Muscle layer of duodenum (tissue), 2 donors: ENCODE results near the gene PEF1.
A peak's percentile ranks its signal among the peaks of the same experiment; 100 is the strongest.

Source experiments
- H3K27ac ChIP-seq: one replicate; pipeline ENCODE4 v1.7.0; 2013; ENCODE audit warnings: mild to moderate bottlenecking, low read length
- H3K27me3 ChIP-seq: one replicate; pipeline ENCODE4 v1.7.0; 2013; ENCODE audit warnings: low read depth, mild to moderate bottlenecking, control low read depth, low read length
- H3K36me3 ChIP-seq, 2 donors: one replicate each; pipeline ENCODE4 v1.7.0; 2013; ENCODE audit warnings: low read length in 2 of 2, control low read depth in 1 of 2, mild to moderate bottlenecking in 1 of 2; ENCODE audit not compliant: insufficient read depth in 2 of 2, control insufficient read depth in 1 of 2
- H3K4me1 ChIP-seq, 2 donors: one replicate each; pipeline ENCODE4 v1.7.0; 2013; ENCODE audit warnings: low read length in 2 of 2, mild to moderate bottlenecking in 2 of 2, control low read depth in 1 of 2, moderate library complexity in 1 of 2; ENCODE audit not compliant: insufficient read depth in 2 of 2, control insufficient read depth in 1 of 2
- H3K4me3 ChIP-seq, 2 donors: one replicate each; pipeline ENCODE4 v1.7.0; 2013; ENCODE audit warnings: low read length in 2 of 2, low read depth in 1 of 2, mild to moderate bottlenecking in 1 of 2
- H3K9me3 ChIP-seq, 2 donors: one replicate each; pipeline ENCODE4 v1.7.0; 2013; ENCODE audit warnings: low read length in 2 of 2, control low read depth in 1 of 2, mild to moderate bottlenecking in 1 of 2; ENCODE audit not compliant: control insufficient read depth in 1 of 2
- donor health status: healthy.

PEF1 gene

DNA sequence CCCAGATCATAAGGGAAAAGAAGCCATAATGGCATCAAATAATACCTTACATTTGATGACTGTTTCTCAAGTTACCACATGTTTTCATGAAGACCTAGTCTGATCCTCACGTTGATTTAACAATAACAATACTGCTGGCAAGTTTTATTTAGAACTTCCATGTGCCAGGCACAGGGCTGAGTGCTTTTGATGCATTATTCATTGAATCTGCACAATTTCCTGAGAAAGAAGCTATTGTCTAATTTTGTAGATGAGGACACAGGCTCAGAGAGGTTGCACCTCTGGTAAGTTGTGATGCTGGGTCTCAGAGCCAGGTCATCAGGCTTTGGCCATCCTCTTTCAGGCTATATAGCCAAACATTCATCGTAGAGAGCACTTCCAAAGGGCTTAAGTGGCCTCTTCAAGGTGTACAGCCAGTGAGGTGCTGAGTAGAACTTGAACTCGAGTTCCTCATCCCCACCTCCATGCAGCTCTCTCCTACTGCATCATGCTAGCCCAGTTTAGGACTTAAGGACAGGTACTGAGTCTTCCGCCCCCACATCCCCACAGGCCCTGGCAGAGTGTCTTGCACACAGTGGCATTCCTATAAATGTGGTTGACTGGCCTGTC is 8.3 kb upstream of the PEF1 start:
- Histone ChIP-seq H3K27ac (no peak overlapping the region), H3K9me3 (no peaks in the 10 kb centered on the region), H3K27me3 (no peaks in the 10 kb centered on the region), H3K36me3 (peaks cover 3 to 42% of the 10 kb centered on the region in 2 donors), H3K4me3 (no peak overlapping the region), H3K4me1 (peaks cover 0 to 14% of the 10 kb centered on the region in 2 donors)

DNA sequence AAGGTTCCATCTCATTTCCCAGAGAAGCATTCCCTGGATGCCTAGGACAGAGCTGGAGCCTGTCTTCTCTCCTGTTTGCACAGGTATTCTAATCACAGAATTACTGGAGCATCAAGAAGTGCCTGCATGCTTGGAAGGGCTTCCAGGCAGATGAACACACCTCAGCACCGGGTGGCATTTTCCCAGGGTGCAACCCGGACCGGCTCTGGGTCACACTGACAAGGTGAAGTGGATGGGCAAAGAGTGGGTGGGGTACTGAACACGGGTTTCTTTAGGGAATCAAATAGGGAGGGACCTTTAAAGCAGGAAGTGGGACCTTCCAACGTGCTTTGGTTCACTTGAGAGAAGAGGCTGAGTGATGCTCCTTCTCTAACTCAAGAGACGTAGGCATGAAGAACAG is 7.1 kb upstream of the PEF1 start:
- Histone ChIP-seq H3K4me3 (no peak overlapping the region), H3K9me3 (no peaks in the 10 kb centered on the region), H3K27me3 (no peaks in the 10 kb centered on the region), H3K36me3 (peaks cover 3 to 31% of the 10 kb centered on the region in 2 donors), H3K27ac (no peak overlapping the region), H3K4me1 (peaks cover 0 to 14% of the 10 kb centered on the region in 2 donors)

DNA sequence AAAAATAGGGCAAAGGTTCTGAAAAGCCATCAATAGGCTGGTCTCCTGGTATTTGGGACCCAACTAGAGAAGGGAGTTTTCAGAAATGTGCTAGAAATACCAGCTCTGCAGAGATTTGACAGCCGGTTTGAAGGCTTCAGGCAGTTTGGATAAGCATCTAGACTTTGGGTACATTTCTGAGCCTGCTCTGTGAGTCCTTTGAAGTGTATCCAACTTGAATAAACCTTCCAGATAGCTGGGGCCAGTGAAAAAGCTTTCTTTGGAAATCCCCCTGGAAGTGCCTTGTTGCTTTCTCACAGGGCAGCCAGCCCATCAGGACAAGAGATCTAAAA is 6.4 kb upstream of the PEF1 start:
- no peaks in the 10 kb centered on the region for H3K9me3 ChIP-seq
- H3K36me3 ChIP-seq, result peaks cover 3 to 27% of the 10 kb centered on the region in 2 donors
- no peak overlapping the region for H3K27ac ChIP-seq
- peaks cover 0 to 14% of the 10 kb centered on the region in 2 donors for H3K4me1 ChIP-seq
- no peaks in the 10 kb centered on the region for H3K27me3 ChIP-seq
- no peak overlapping the region for H3K4me3 ChIP-seq

DNA sequence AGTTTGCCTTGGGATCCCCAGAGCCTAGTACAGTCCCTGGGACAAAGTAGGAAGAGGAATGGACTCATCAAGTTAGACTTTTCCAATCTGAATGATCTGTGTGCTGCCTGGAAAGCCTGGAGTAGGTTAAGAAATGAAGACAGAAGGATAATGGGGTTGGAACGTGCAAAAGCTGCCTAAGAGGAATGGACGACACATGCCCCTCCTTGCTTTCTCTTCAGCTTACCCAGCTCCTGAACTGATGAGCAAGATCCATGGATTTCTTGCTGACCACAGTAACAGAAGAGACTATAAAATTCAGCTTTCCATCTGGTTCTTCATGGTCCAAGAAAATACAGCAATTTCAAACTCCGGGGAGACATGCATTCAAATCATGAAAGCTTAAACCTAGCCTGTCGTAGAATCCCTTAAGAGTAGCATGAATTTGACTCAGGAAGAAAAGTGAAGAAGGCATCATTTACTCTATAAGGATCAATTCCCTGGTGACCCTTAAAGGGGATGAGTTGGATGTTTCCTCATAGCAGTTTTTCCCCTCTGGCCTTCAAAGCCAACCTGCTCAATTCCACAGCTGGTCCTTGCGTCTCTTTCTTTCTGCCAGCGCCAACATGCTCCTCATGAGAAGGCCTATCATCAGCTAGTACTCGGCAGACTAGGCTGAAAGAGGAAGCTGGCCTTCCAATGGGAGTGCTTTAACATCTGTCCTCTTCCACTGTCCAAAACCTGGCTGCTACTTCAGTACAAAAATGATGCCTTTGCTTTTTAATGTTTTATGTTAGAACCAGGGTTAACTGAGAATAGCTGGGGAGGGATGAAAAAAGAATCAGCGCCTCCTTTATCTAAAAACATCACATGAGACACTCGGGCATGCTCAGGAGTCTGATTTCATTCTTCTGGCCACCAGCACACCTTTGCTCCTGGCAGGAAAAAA is 5.7 kb upstream of the PEF1 start:
- Histone ChIP-seq H3K36me3 (peaks cover 3 to 22% of the 10 kb centered on the region in 2 donors), H3K9me3 (no peaks in the 10 kb centered on the region), H3K4me3 (no peak overlapping the region), H3K4me1 (peaks cover 0 to 19% of the 10 kb centered on the region in 2 donors), H3K27ac (no peak overlapping the region), H3K27me3 (no peaks in the 10 kb centered on the region)

DNA sequence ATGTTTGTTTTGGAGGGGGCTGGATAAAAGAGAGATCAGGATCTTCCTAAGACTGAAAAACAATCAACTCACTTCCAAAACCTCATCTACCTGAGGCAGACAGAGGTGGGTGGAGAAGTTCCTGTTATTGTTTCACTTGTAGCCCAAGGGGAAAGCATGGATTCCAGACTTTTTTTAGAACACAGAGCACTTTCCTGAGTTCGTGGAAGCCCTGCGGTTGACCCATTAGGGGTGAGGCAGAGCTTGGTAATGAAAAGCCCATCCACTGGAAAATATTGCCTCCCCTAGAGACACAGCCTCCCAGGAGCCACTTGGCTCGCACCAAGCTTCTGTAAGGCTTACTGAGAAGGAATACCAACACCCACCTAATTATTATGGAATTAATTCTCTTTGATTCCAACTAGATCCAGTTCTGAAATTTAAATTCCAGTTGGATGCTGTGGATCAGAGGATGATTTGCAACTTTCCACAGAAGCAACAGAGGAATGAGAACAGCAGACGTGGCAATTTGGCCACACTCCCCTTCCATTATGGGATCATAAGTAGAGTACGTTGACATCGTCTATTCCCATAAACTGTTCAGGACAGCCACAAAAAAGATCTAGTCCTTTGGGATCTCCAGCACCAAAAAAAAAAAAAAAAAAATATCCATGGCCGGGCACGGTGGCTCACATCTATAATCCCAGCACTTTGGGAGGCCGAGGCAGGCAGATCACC is 4.1 kb upstream of the PEF1 start:
- H3K27ac ChIP-seq, result no peak overlapping the region

DNA sequence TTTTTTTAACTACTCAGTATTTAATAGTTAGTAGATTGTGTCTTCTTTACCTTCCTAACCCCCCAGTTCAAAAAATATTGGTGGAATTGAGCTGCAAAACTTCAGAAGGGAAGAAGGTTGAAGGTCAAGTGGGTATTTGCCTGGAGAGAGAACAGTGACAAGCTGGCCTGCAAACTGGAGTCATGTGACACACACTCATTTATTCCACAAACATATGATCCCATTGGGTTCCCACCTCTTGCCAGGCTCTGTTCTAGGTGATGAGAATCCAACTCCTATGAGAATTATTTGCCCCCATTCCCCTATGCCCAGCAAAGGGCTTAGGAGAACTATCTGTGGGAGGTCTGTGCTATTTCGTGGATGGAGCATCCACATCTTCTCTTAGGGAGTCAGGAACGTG is 3.5 kb upstream of the PEF1 start:
- peaks cover 0 to 4% of the 10 kb centered on the region in 2 donors for H3K36me3 ChIP-seq
- H3K27me3 ChIP-seq, result no peaks in the 10 kb centered on the region
- no peak overlapping the region for H3K4me3 ChIP-seq
- H3K9me3 ChIP-seq, result no peaks in the 10 kb centered on the region
- no peak overlapping the region for H3K27ac ChIP-seq
- H3K4me1 ChIP-seq, result peaks cover 8 to 29% of the 10 kb centered on the region in 2 donors

More for the DNA sequence above, 4.1 kb upstream of the PEF1 start:
- H3K36me3 ChIP-seq, result peaks cover 3 to 11% of the 10 kb centered on the region in 2 donors
- no peaks in the 10 kb centered on the region for H3K9me3 ChIP-seq
- H3K27me3 ChIP-seq, result no peaks in the 10 kb centered on the region
- H3K4me3 ChIP-seq, result no peak overlapping the region
- H3K4me1 ChIP-seq, result peaks cover 2 to 23% of the 10 kb centered on the region in 2 donors

DNA sequence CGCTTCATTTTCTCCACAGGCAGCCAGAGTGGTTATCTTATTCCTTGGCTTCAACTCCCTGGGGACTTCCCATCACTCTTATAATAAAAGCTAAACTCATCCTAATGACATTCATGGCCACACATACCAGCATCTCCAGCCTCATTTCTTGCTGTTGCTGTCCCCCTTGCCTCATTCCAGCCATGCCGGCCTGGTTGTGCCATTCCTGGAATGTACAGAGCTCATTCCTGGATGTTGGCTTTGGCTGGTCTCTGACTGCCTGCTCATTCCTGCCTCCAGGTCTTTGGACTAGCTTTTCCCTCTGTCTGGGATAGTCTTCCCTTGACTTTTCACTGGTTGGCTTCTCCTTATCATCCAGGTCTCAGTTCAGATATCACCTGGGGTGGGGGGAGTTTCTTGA is 2.4 kb upstream of the PEF1 start:
- H3K27ac ChIP-seq, result no peak overlapping the region
- peaks cover 8 to 39% of the 10 kb centered on the region in 2 donors for H3K4me1 ChIP-seq
- no peak overlapping the region for H3K4me3 ChIP-seq
- no peaks in the 10 kb centered on the region for H3K27me3 ChIP-seq
- no peaks in the 10 kb centered on the region for H3K9me3 ChIP-seq
- H3K36me3 ChIP-seq, result peaks cover 0 to 3% of the 10 kb centered on the region in 2 donors

DNA sequence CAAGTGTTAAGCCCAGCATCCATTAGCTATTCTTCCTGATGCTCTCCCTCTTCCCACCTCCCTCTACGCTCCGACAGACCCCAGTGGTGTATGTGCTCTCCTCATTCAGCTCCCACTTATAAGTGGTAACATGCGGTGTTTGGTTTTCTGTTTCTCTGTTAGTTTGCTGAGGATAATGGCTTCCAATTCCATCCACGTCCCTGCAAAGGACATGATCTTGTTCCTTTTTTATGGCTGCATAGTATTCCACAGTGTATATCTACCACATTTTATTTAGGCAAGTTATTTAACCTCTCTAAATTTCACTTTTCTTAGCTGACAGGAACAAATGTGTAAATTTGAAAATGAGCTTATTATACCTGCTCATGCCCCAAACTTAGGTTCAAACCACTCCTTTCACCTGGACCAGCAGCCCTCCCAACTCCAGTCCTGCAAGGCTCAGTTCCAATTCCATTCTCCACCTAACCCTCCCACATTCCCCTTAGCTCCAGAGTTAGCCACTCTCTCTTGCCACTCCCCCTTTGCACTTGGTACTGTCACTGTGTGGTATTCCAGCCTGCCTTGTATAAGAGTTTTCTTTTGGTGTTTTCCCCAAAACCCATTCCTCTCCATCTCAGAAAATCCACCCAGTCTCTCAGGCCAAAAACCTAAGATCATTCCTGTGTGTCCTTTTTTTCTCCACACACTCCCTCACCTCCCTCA is 1.7 kb upstream of the PEF1 start:
- no peaks in the 10 kb centered on the region for H3K27me3 ChIP-seq
- no peak overlapping the region for H3K27ac ChIP-seq
- peaks cover 8 to 39% of the 10 kb centered on the region in 2 donors for H3K4me1 ChIP-seq
- H3K9me3 ChIP-seq, result no peaks in the 10 kb centered on the region
- no peak overlapping the region for H3K4me3 ChIP-seq
- H3K36me3 ChIP-seq, result peaks cover 0 to 3% of the 10 kb centered on the region in 2 donors

DNA sequence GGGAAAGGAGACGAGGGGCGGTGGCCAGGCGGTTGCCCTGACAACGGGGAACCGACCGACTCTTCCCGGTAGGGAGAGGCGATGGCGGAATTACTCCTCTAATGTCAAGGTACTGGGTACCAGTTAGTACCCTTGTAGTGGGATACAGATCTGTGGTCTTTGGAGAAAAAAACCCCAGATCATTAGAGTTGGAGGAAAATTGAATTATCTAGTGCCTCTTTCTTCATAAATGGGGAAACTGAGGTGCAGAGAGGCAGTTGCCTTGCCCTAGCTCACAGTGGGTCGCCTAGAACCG is 545 bp upstream of the PEF1 start:
- peak overlapping the region; percentile 79 to 96 for H3K4me3 ChIP-seq
- peaks cover 0 to 3% of the 10 kb centered on the region in 2 donors for H3K36me3 ChIP-seq
- H3K27ac ChIP-seq, result peak overlapping the region; percentile 97
- peaks cover 11 to 41% of the 10 kb centered on the region in 2 donors for H3K4me1 ChIP-seq
- H3K9me3 ChIP-seq, result no peaks in the 10 kb centered on the region
- no peaks in the 10 kb centered on the region for H3K27me3 ChIP-seq

DNA sequence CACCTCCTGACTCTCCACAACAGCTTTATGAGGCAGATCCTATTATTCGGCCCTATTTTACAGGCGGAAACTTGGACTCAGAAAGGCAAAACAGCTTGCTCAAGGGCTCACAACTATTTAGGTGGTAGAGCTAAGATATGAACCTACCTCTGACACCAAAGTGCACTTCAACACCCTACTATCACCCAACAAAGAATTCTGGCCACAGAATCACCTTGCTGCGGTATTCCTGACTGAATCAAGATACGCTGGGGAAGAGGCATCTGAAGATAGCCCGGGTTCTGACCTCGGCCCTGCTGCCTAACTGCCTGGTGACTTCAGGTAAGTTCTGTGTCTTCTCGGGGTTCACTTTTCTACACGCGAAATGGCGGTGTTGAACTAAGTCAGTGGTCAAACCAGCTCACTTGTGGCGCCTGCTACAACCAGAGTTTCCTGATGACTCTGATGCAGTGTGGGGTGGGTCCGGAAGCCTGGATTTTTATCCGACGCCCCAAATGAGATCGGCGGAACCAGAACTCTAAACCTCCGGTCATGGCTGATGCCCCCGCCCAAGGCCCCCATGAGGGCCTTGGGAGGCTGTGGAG is 608 bp downstream of the PEF1 start:
- Histone ChIP-seq H3K4me3 (peak overlapping the region; percentile 79 to 96), H3K27me3 (no peaks in the 10 kb centered on the region), H3K9me3 (no peaks in the 10 kb centered on the region), H3K4me1 (peaks cover 11 to 52% of the 10 kb centered on the region in 2 donors), H3K36me3 (peaks cover 0 to 3% of the 10 kb centered on the region in 2 donors), H3K27ac (peak overlapping the region; percentile 97)
